C4-2B (cell line): Measurements from ENCODE around the gene PGS1.

Experiments used
- H3K27ac ChIP-seq: fragments of 450-650 bp; 2 replicates; pipeline ENCODE4 v1.5.1; 2017
- CTCF ChIP-seq: fragments of 450-650 bp; conservative IDR thresholded peaks from 2 replicates; pipeline ENCODE4 v1.5.1; 2017; ENCODE audit warnings: mild to moderate bottlenecking
- ZFX ChIP-seq: fragments of 450-650 bp; IDR thresholded peaks from 2 replicates; pipeline ENCODE4 v1.6.1; 2017

PGS1 gene

GRCh38 chr17:78427140-78427539, 48.7 kb downstream of the PGS1 start:
- H3K27ac ChIP-seq = no peak overlapping the region
- TF ChIP-seq ZFX = no peak
- TF ChIP-seq CTCF = no peak

GRCh38 chr17:78428025-78428575, 49.7 kb downstream of the PGS1 start:
- H3K27ac ChIP-seq = no peak overlapping the region
- TF ChIP-seq CTCF (no peak), ZFX (no peak)

GRCh38 chr17:78428836-78429617, 50.6 kb downstream of the PGS1 start:
- TF ChIP-seq ZFX = no peak
- TF ChIP-seq CTCF = no peak
- H3K27ac ChIP-seq = no peak overlapping the region

GRCh38 chr17:78429618-78429995, 51.2 kb downstream of the PGS1 start:
- TF ChIP-seq ZFX (no peak), CTCF (no peak)
- H3K27ac ChIP-seq = no peak overlapping the region

GRCh38 chr17:78430892-78431691, 52.6 kb downstream of the PGS1 start:
- TF ChIP-seq ZFX (no peak), CTCF (no peak)
- H3K27ac ChIP-seq = no peak overlapping the region

- no peak overlapping the region for H3K27ac ChIP-seq
- TF ChIP-seq CTCF = no peak
- no peak for TF ChIP-seq ZFX
Measured at GRCh38 chr17:78431692-78431958, 53.2 kb downstream of the PGS1 start.
